ENCODE measurements around the gene PAF1.
A peak's percentile ranks its signal among the peaks of the same experiment; 100 is the strongest.

PAF1 gene

GRCh38 chr19:39390751-39391437 is at the start of gene PAF1, which contains the start of gene MED29:
Gene PAF1 (minus strand): TSS chr19:39391106. CDS start chr19:39390864, 242 bp downstream.
Gene MED29 (plus strand): TSS chr19:39391378. CDS start chr19:39391423, 45 bp downstream.
- DNase-seq: peak; percentile 97

GRCh38 chr19:39438270-39438934 is 47.5 kb upstream of the PAF1 start:
- DNase-seq: no peak

- DNase-seq: no peak
These were observed 45.4 kb upstream of the PAF1 start for GRCh38 chr19:39436350-39436716.

GRCh38 chr19:39435499-39436349 is 44.8 kb upstream of the PAF1 start, which contains the start of gene RPS16:
Gene RPS16 (minus strand): TSS chr19:39435949. CDS start chr19:39435895, 54 bp downstream.
- peak; percentile 82 for DNase-seq

- no peak for DNase-seq
These were observed 43.5 kb upstream of the PAF1 start for GRCh38 chr19:39434123-39435076.

GRCh38 chr19:39433480-39434079 is 42.7 kb upstream of the PAF1 start:
- DNase-seq: no peak

- no peak for DNase-seq
These were observed 41.7 kb upstream of the PAF1 start for GRCh38 chr19:39432677-39433025.

- no peak for DNase-seq
These were observed 40.0 kb upstream of the PAF1 start for GRCh38 chr19:39430675-39431593.

GRCh38 chr19:39428283-39429112 is 37.6 kb upstream of the PAF1 start:
- DNase-seq: no peak

GRCh38 chr19:39427707-39428106 is 36.8 kb upstream of the PAF1 start:
- no peak for DNase-seq

GRCh38 chr19:39426170-39426569 is 35.3 kb upstream of the PAF1 start:
- DNase-seq: no peak

GRCh38 chr19:39425744-39426143 is 34.8 kb upstream of the PAF1 start:
- DNase-seq: no peak

GRCh38 chr19:39424934-39425333 is 34.0 kb upstream of the PAF1 start:
- DNase-seq: no peak

- DNase-seq: no peak
These were observed 32.6 kb upstream of the PAF1 start for GRCh38 chr19:39423258-39424086.

GRCh38 chr19:39422020-39422419 is 31.1 kb upstream of the PAF1 start:
- DNase-seq: no peak

GRCh38 chr19:39420769-39421168 is 29.9 kb upstream of the PAF1 start:
- no peak for DNase-seq

- DNase-seq: no peak
These were observed 28.1 kb upstream of the PAF1 start for GRCh38 chr19:39419003-39419402.

GRCh38 chr19:39417463-39418181 is 26.7 kb upstream of the PAF1 start:
- DNase-seq: no peak

All from NCI-H1417 treated with DMSO at 0.1 percent for 48 hours (cell line).